ENCODE measurements around the gene ACKR2.

DNA sequence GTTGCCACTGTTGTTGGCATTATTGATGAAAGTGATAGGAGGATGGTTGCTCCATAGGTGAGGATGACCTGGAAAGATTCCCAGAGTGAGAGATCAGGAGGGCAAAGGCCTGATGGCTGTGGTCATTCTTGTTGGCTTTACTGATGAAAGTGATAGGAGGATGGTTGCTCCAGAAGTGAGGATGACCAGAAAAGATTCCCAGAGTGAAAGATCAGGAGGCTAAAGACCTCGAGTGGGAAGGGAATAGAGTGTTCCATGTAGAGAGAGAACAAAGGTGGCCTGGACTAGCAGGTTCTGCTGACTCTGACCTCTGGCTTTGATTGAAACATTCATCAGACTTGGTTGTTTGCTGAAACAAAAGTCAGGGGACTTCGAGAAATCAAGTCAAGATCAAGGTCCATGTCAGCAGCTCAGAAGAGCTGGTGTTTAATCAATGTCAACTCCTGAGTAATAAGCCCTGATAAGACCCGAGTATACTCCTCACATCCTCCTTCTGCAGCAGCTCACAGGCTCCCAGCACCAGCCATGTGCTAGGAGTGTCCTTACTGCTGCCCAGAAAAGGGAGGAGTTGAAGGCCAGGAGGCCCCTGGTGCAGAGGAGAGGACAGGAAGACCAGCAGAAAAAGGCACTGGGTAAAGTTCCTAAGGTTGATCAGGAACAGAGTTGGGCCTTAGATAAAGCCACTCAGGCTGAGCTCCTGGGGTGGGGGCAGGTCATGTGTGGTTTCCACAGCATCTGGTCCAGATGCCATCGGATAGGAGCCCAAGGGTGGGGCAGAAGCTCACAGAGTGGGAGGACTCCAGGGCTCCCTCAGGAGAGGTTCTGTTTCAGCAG is 46.5 kb downstream of the ACKR2 start:
- TF ChIP-seq, protein P1, sequence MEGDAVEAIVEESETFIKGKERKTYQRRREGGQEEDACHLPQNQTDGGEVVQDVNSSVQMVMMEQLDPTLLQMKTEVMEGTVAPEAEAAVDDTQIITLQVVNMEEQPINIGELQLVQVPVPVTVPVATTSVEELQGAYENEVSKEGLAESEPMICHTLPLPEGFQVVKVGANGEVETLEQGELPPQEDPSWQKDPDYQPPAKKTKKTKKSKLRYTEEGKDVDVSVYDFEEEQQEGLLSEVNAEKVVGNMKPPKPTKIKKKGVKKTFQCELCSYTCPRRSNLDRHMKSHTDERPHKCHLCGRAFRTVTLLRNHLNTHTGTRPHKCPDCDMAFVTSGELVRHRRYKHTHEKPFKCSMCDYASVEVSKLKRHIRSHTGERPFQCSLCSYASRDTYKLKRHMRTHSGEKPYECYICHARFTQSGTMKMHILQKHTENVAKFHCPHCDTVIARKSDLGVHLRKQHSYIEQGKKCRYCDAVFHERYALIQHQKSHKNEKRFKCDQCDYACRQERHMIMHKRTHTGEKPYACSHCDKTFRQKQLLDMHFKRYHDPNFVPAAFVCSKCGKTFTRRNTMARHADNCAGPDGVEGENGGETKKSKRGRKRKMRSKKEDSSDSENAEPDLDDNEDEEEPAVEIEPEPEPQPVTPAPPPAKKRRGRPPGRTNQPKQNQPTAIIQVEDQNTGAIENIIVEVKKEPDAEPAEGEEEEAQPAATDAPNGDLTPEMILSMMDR (IDR thresholded peaks at IDR 0.05), result no peak
- no peak for TF ChIP-seq POLR2A (IDR thresholded peaks at IDR 0.05)
